Measurements from ENCODE around the gene MACROD2.

DNA sequence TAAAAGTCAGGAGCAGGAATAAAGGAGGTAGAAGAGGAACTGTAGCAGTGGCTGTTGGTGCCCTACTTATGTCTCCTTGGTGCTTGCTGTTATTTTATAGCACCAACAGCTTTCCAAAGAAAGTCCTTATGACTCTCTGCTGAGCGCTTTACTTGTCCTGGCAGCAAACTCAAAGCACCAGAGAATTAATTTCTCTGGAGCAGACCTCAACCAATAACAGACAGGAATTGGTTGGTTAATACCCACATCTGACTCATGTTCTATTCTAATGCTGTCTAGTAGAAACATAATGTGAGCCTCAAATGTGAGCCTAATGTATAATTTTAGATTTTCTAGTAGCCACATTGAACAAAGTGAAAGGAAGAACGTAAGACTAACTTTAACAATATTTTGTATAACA is 1892.1 kb downstream of the MACROD2 start:
- TF ChIP-seq, protein P1, sequence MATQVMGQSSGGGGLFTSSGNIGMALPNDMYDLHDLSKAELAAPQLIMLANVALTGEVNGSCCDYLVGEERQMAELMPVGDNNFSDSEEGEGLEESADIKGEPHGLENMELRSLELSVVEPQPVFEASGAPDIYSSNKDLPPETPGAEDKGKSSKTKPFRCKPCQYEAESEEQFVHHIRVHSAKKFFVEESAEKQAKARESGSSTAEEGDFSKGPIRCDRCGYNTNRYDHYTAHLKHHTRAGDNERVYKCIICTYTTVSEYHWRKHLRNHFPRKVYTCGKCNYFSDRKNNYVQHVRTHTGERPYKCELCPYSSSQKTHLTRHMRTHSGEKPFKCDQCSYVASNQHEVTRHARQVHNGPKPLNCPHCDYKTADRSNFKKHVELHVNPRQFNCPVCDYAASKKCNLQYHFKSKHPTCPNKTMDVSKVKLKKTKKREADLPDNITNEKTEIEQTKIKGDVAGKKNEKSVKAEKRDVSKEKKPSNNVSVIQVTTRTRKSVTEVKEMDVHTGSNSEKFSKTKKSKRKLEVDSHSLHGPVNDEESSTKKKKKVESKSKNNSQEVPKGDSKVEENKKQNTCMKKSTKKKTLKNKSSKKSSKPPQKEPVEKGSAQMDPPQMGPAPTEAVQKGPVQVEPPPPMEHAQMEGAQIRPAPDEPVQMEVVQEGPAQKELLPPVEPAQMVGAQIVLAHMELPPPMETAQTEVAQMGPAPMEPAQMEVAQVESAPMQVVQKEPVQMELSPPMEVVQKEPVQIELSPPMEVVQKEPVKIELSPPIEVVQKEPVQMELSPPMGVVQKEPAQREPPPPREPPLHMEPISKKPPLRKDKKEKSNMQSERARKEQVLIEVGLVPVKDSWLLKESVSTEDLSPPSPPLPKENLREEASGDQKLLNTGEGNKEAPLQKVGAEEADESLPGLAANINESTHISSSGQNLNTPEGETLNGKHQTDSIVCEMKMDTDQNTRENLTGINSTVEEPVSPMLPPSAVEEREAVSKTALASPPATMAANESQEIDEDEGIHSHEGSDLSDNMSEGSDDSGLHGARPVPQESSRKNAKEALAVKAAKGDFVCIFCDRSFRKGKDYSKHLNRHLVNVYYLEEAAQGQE (IDR thresholded peaks at IDR 0.05; ENCODE audit: insufficient read depth in 1 of 2, low read depth in 2 of 2, low read length in 2 of 2): no peak
- TF ChIP-seq POLR2AphosphoS5 (IDR thresholded peaks at IDR 0.05; ENCODE audit: low read depth, low read length): no peak
- TF ChIP-seq SIN3A (IDR thresholded peaks at IDR 0.05; ENCODE audit: borderline replicate concordance, insufficient read depth, low read length): no peak
- TF ChIP-seq TAF1 (IDR thresholded peaks at IDR 0.05; ENCODE audit: borderline replicate concordance, insufficient read depth, low read length): no peak
